Stimulated activated CD8-positive, alpha-beta memory T cell treated with anti-CD3 and anti-CD28 coated beads, Interleukin-7, amount 100 ng/mL, for 1 hour (primary cell): Measurements from ENCODE around the gene ZFYVE19.
"Not testable (repeated sequence)": the region's sequence is repeated elsewhere in the genome, so short reads cannot be mapped to it uniquely, and the experiment has no call there.

Experiments used
- DNase-seq, 2 donors: peaks; one replicate each; pipeline ENCODE4 v3.0.0-alpha.2; 2020; ENCODE audit warnings: low read depth in 2 of 2

ZFYVE19 gene

GRCh38 chr15:40846841-40847222 is 39.9 kb downstream of the ZFYVE19 start:
- DNase-seq = no peak

GRCh38 chr15:40847223-40847961 is 40.5 kb downstream of the ZFYVE19 start:
- DNase-seq = no peak

GRCh38 chr15:40850576-40851112 is 43.8 kb downstream of the ZFYVE19 start:
- no peak for DNase-seq

- DNase-seq = no peak
These were observed 45.6 kb downstream of the ZFYVE19 start for GRCh38 chr15:40852529-40852928.

GRCh38 chr15:40853241-40853890 is 46.5 kb downstream of the ZFYVE19 start:
- DNase-seq = no peak

- no peak for DNase-seq
These were observed 47.3 kb downstream of the ZFYVE19 start for GRCh38 chr15:40854161-40854560.

GRCh38 chr15:40855706-40856234 is 48.9 kb downstream of the ZFYVE19 start:
- DNase-seq = no peak

- no peak for DNase-seq
These were observed 49.9 kb downstream of the ZFYVE19 start for GRCh38 chr15:40856746-40857145.

- DNase-seq = peak; percentile 67 to 72
These were observed 50.9 kb downstream of the ZFYVE19 start for GRCh38 chr15:40857601-40858341.

GRCh38 chr15:40858706-40859105 is 51.8 kb downstream of the ZFYVE19 start:
- DNase-seq = no peak

GRCh38 chr15:40859206-40859851 is 52.4 kb downstream of the ZFYVE19 start:
- peak; percentile 57 to 72 for DNase-seq

- DNase-seq = not testable (repeated sequence)
These were observed 54.3 kb downstream of the ZFYVE19 start for GRCh38 chr15:40861147-40861546.

- no peak for DNase-seq
These were observed 56.9 kb downstream of the ZFYVE19 start for GRCh38 chr15:40863660-40864270.
